GM12892 (cell line): ENCODE data around the gene ANKS1B.

ENCODE experiments used
- POLR2A ChIP-seq: IDR thresholded peaks from 2 replicates; pipeline ENCODE4 v1.6.1; 2011; ENCODE audit warnings: low read depth, low read length, control low read depth
- TAF1 ChIP-seq: IDR thresholded peaks from 2 replicates; pipeline ENCODE4 v1.6.1; 2011; ENCODE audit warnings: low read depth, mild to moderate bottlenecking, control low read depth, low read length, borderline replicate concordance

GRCh38 chr12:99745895-99746294 is 238.8 kb downstream of the ANKS1B start:
- TF ChIP-seq POLR2A (no peak), TAF1 (no peak)
